HG03378 (cell line): Measurements from ENCODE around the gene NR1H4.
"Not testable (repeated sequence)": the region's sequence is repeated elsewhere in the genome, so short reads cannot be mapped to it uniquely, and the experiment has no call there.

Experiments used
- ATAC-seq: cut with Tn5 transposase; IDR thresholded peaks from one replicate; pipeline ENCODE4 v1.9.1; 2021; ENCODE audit warnings: mild to moderate bottlenecking, moderate library complexity; ENCODE audit not compliant: unreplicated experiment

The NR1H4 gene

GRCh38 chr12:100473716-100474150, at the start of gene NR1H4:
NR1H4 (plus strand) TSS chr12:100473866; CDS start chr12:100493324, 19,458 bp downstream.
- no peak for ATAC-seq

GRCh38 chr12:100426145-100426544, 47.5 kb upstream of the NR1H4 start:
- no peak for ATAC-seq

- ATAC-seq, result no peak
Measured at GRCh38 chr12:100427078-100427477, 46.6 kb upstream of the NR1H4 start.

GRCh38 chr12:100430251-100430650, 43.4 kb upstream of the NR1H4 start:
- ATAC-seq, result not testable (repeated sequence)

- ATAC-seq, result no peak
Measured at GRCh38 chr12:100433701-100434100, 40.0 kb upstream of the NR1H4 start.

GRCh38 chr12:100434177-100434576, 39.5 kb upstream of the NR1H4 start:
- no peak for ATAC-seq

- no peak for ATAC-seq
Measured at GRCh38 chr12:100435957-100436356, 37.7 kb upstream of the NR1H4 start.

GRCh38 chr12:100437038-100437841, 36.4 kb upstream of the NR1H4 start:
- ATAC-seq, result no peak

GRCh38 chr12:100439797-100440196, 33.9 kb upstream of the NR1H4 start:
- no peak for ATAC-seq

GRCh38 chr12:100442403-100442802, 31.3 kb upstream of the NR1H4 start:
- ATAC-seq, result no peak

GRCh38 chr12:100443434-100443833, 30.2 kb upstream of the NR1H4 start:
- no peak for ATAC-seq

GRCh38 chr12:100445081-100445481, 28.6 kb upstream of the NR1H4 start:
- no peak for ATAC-seq

GRCh38 chr12:100447381-100447780, 26.3 kb upstream of the NR1H4 start:
- ATAC-seq, result no peak

GRCh38 chr12:100448656-100449055, 25.0 kb upstream of the NR1H4 start:
- no peak for ATAC-seq

- ATAC-seq, result no peak
Measured at GRCh38 chr12:100450735-100451134, 22.9 kb upstream of the NR1H4 start.

GRCh38 chr12:100453951-100454350, 19.7 kb upstream of the NR1H4 start:
- no peak for ATAC-seq

- no peak for ATAC-seq
Measured at GRCh38 chr12:100455896-100456295, 17.8 kb upstream of the NR1H4 start.

- no peak for ATAC-seq
Measured at GRCh38 chr12:100458191-100458590, 15.5 kb upstream of the NR1H4 start.

GRCh38 chr12:100460702-100461101, 13.0 kb upstream of the NR1H4 start:
- no peak for ATAC-seq

GRCh38 chr12:100461330-100461973, 12.2 kb upstream of the NR1H4 start:
- ATAC-seq, result no peak

- no peak for ATAC-seq
Measured at GRCh38 chr12:100463661-100464060, 10.0 kb upstream of the NR1H4 start.

GRCh38 chr12:100464529-100464928, 9.1 kb upstream of the NR1H4 start:
- ATAC-seq, result no peak
